Measurements from ENCODE around the gene MAPK14.

The MAPK14 gene

GRCh38 chr6:36113703-36114102, 86.1 kb downstream of the MAPK14 start:
- no peak for TF ChIP-seq CTCF (IDR thresholded peaks at IDR 0.05; ENCODE audit: low read depth, low read length)
- H3K4me3 ChIP-seq (ENCODE audit: low read depth, low read length), result no peak overlapping the region

- no peak overlapping the region for H3K4me3 ChIP-seq (ENCODE audit: low read depth, low read length)
- TF ChIP-seq CTCF (IDR thresholded peaks at IDR 0.05; ENCODE audit: low read depth, low read length), result no peak
These were observed 87.3 kb downstream of the MAPK14 start for GRCh38 chr6:36114798-36115408.

- H3K4me3 ChIP-seq (ENCODE audit: low read depth, low read length), result no peak overlapping the region
- TF ChIP-seq CTCF (IDR thresholded peaks at IDR 0.05; ENCODE audit: low read depth, low read length), result no peak
These were observed 87.8 kb downstream of the MAPK14 start for GRCh38 chr6:36115412-36115811.

GRCh38 chr6:36116066-36116864, 88.7 kb downstream of the MAPK14 start:
- TF ChIP-seq CTCF (IDR thresholded peaks at IDR 0.05; ENCODE audit: low read depth, low read length), result no peak
- H3K4me3 ChIP-seq (ENCODE audit: low read depth, low read length), result no peak overlapping the region

GRCh38 chr6:36116943-36117342, 89.3 kb downstream of the MAPK14 start:
- no peak overlapping the region for H3K4me3 ChIP-seq (ENCODE audit: low read depth, low read length)
- TF ChIP-seq CTCF (IDR thresholded peaks at IDR 0.05; ENCODE audit: low read depth, low read length), result no peak

- no peak for TF ChIP-seq CTCF (IDR thresholded peaks at IDR 0.05; ENCODE audit: low read depth, low read length)
- H3K4me3 ChIP-seq (ENCODE audit: low read depth, low read length), result no peak overlapping the region
These were observed 90.3 kb downstream of the MAPK14 start for GRCh38 chr6:36117658-36118549.

Measured in WI38 (cell line).